NT2/D1 (cell line): ENCODE measurements around the gene GNAT3.
A peak's percentile ranks its signal among the peaks of the same experiment; 100 is the strongest.

Experiments
- DNase-seq: peaks from one replicate; pipeline ENCODE4 v3.0.0-alpha.2; 2011; ENCODE audit warnings: low read depth, low spot score
- H3K27me3 ChIP-seq: 2 replicates; pipeline ENCODE4 v1.6.0; 2011; ENCODE audit warnings: mild to moderate bottlenecking; ENCODE audit not compliant: insufficient read length, insufficient read depth
- H3K36me3 ChIP-seq: 2 replicates; pipeline ENCODE4 v1.6.1; 2011; ENCODE audit warnings: mild to moderate bottlenecking, low read length, mixed read lengths; ENCODE audit not compliant: insufficient read depth, insufficient read length
- H3K4me1 ChIP-seq: 2 replicates; pipeline ENCODE4 v1.5.1; 2011; ENCODE audit not compliant: insufficient read depth, insufficient read length
- H3K4me3 ChIP-seq: 2 replicates; pipeline ENCODE4 v1.5.1; 2011; ENCODE audit warnings: low read depth; ENCODE audit not compliant: insufficient read length
- H3K9ac ChIP-seq: 2 replicates; pipeline ENCODE4 v1.6.0; 2011; ENCODE audit warnings: low read depth; ENCODE audit not compliant: insufficient read length
- H3K9me3 ChIP-seq: 2 replicates; pipeline ENCODE4 v1.5.1; 2011; ENCODE audit warnings: mild to moderate bottlenecking, low read length; ENCODE audit not compliant: insufficient read depth
- SUZ12 ChIP-seq: IDR thresholded peaks from 2 replicates; pipeline ENCODE4 v1.6.1; 2011; ENCODE audit not compliant: insufficient read length, insufficient read depth; ENCODE audit errors: extremely low read depth
- YY1 ChIP-seq: IDR thresholded peaks from 2 replicates; pipeline ENCODE4 v1.6.1; 2011; ENCODE audit not compliant: insufficient read length, insufficient read depth
- ZNF274 ChIP-seq: IDR thresholded peaks from 2 replicates; pipeline ENCODE4 v1.6.1; 2011; ENCODE audit warnings: mild to moderate bottlenecking, low read depth, low read length

The GNAT3 gene

GRCh38 chr7:80537091-80537490, 25.2 kb upstream of the GNAT3 start:
- Histone ChIP-seq H3K4me1 (no peaks in the 10 kb centered on the region), H3K4me3 (no peak overlapping the region), H3K9ac (no peak overlapping the region), H3K9me3 (no peaks in the 10 kb centered on the region), H3K27me3 (no peaks in the 10 kb centered on the region), H3K36me3 (no peaks in the 10 kb centered on the region)
- no peak for DNase-seq
- TF ChIP-seq ZNF274 (no peak), YY1 (no peak), SUZ12 (no peak)

- no peak overlapping the region for H3K4me3 ChIP-seq
- no peaks in the 10 kb centered on the region for H3K27me3 ChIP-seq
- no peaks in the 10 kb centered on the region for H3K36me3 ChIP-seq
- H3K9ac ChIP-seq: no peak overlapping the region
- no peak for TF ChIP-seq ZNF274
- TF ChIP-seq YY1: no peak
- TF ChIP-seq SUZ12: no peak
- no peaks in the 10 kb centered on the region for H3K9me3 ChIP-seq
- DNase-seq: no peak
- no peaks in the 10 kb centered on the region for H3K4me1 ChIP-seq
These were observed 24.6 kb upstream of the GNAT3 start for GRCh38 chr7:80536426-80536825.

GRCh38 chr7:80533287-80533686, 21.4 kb upstream of the GNAT3 start:
- Histone ChIP-seq H3K27me3 (no peaks in the 10 kb centered on the region), H3K9ac (no peak overlapping the region)

GRCh38 chr7:80532153-80532552, 20.3 kb upstream of the GNAT3 start:
- no peak overlapping the region for H3K9ac ChIP-seq
- no peak for TF ChIP-seq SUZ12
- no peak for TF ChIP-seq ZNF274
- no peak for TF ChIP-seq YY1
- H3K4me1 ChIP-seq: no peaks in the 10 kb centered on the region
- no peaks in the 10 kb centered on the region for H3K36me3 ChIP-seq
- H3K27me3 ChIP-seq: no peaks in the 10 kb centered on the region
- no peak overlapping the region for H3K4me3 ChIP-seq
- H3K9me3 ChIP-seq: no peaks in the 10 kb centered on the region
- DNase-seq: no peak

More at GRCh38 chr7:80533287-80533686, 21.4 kb upstream of the GNAT3 start:
- peak; percentile 25 for DNase-seq
- Histone ChIP-seq H3K4me1 (no peaks in the 10 kb centered on the region), H3K9me3 (no peaks in the 10 kb centered on the region), H3K36me3 (no peaks in the 10 kb centered on the region), H3K4me3 (no peak overlapping the region)
- TF ChIP-seq YY1: no peak
- TF ChIP-seq SUZ12: no peak
- no peak for TF ChIP-seq ZNF274

- Histone ChIP-seq H3K27me3 (no peaks in the 10 kb centered on the region), H3K4me3 (no peak overlapping the region), H3K9ac (no peak overlapping the region), H3K9me3 (no peaks in the 10 kb centered on the region), H3K4me1 (no peaks in the 10 kb centered on the region), H3K36me3 (no peaks in the 10 kb centered on the region)
- TF ChIP-seq YY1 (no peak), ZNF274 (no peak), SUZ12 (no peak)
- DNase-seq: no peak
These were observed 18.3 kb upstream of the GNAT3 start for GRCh38 chr7:80530136-80530535.

- Histone ChIP-seq H3K9me3 (no peaks in the 10 kb centered on the region), H3K9ac (no peak overlapping the region), H3K36me3 (no peaks in the 10 kb centered on the region), H3K4me3 (no peak overlapping the region), H3K27me3 (no peaks in the 10 kb centered on the region), H3K4me1 (no peaks in the 10 kb centered on the region)
- TF ChIP-seq ZNF274 (no peak), SUZ12 (no peak), YY1 (no peak)
- no peak for DNase-seq
These were observed 17.5 kb upstream of the GNAT3 start for GRCh38 chr7:80529362-80529761.

- TF ChIP-seq ZNF274 (no peak), SUZ12 (no peak), YY1 (no peak)
- Histone ChIP-seq H3K9me3 (no peaks in the 10 kb centered on the region), H3K27me3 (no peaks in the 10 kb centered on the region), H3K4me1 (no peaks in the 10 kb centered on the region), H3K9ac (no peak overlapping the region), H3K36me3 (no peaks in the 10 kb centered on the region), H3K4me3 (no peak overlapping the region)
- no peak for DNase-seq
These were observed 16.8 kb upstream of the GNAT3 start for GRCh38 chr7:80528689-80529088.

- TF ChIP-seq ZNF274: no peak
- no peak for TF ChIP-seq YY1
- TF ChIP-seq SUZ12: no peak
- no peaks in the 10 kb centered on the region for H3K27me3 ChIP-seq
- no peaks in the 10 kb centered on the region for H3K9me3 ChIP-seq
- H3K4me1 ChIP-seq: no peaks in the 10 kb centered on the region
- H3K36me3 ChIP-seq: no peaks in the 10 kb centered on the region
- H3K4me3 ChIP-seq: no peak overlapping the region
- DNase-seq: no peak
- H3K9ac ChIP-seq: no peak overlapping the region
These were observed 14.6 kb upstream of the GNAT3 start for GRCh38 chr7:80526472-80526871.
